ENCODE results near the gene CD84.
"Not testable (repeated sequence)": the region's sequence is repeated elsewhere in the genome, so short reads cannot be mapped to it uniquely, and the experiment has no call there.

Gene CD84, protein sequence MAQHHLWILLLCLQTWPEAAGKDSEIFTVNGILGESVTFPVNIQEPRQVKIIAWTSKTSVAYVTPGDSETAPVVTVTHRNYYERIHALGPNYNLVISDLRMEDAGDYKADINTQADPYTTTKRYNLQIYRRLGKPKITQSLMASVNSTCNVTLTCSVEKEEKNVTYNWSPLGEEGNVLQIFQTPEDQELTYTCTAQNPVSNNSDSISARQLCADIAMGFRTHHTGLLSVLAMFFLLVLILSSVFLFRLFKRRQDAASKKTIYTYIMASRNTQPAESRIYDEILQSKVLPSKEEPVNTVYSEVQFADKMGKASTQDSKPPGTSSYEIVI

GRCh38 chr1:160579216-160579701, at the start of gene CD84:
Gene CD84 (minus strand): TSS chr1:160579496. CDS start chr1:160579437, 59 bp downstream.
- DNase-seq (ENCODE audit: low read depth, low spot score) = no peak

DNA sequence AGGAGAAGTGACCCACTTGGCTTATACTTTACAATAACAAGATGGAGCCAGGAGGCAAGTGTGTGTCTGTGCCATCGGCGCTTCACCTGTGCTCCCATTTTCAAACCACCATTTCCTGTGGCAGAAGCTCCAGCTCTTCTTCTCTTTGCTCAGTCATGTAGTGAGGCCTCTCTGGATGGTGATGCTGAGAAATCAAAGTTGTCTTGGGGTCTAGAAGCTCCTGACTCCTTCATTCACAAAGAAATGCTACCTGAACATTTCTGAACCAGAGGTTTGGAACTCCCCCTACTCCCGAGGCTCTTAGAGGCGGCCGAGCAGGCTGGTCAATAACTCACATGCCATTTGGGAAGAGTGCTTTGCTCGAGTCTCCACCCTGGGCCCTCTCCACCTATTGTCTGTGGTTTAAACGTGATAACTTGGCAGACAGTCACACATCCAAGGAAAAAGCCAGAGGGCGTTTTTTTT, 49.5 kb upstream of the CD84 start:
- no peak for DNase-seq (ENCODE audit: low read depth, low spot score)

DNA sequence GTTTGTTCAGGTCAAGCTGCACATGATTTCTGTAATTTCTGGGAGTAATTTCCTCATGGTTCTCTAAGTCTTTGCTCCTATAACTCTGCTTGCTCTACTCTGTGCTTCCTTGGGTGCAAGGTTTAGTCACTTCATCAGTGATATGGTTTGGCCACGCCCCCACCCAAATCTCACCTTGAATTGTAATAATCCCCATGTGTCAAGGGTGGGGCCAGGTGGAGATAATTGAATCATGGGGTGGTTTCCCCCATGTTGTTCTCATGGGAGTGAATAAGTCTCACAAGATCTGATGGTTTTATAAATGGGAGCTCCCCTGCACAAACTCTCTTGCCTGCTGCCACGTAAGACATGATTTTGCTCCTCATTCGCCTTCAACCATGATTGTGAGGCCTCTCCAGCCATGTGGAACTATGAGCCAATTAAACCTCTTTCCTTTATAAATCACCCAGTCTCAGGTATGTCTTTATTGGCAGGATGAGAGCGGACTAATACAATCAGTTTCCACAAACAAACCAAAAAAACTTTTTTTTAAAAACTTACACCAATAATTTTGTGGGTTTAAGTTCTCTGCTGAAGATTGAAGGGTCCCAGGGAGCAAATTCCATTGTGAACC, 48.5 kb upstream of the CD84 start:
- not testable (repeated sequence) for DNase-seq (ENCODE audit: low read depth, low spot score)

DNA sequence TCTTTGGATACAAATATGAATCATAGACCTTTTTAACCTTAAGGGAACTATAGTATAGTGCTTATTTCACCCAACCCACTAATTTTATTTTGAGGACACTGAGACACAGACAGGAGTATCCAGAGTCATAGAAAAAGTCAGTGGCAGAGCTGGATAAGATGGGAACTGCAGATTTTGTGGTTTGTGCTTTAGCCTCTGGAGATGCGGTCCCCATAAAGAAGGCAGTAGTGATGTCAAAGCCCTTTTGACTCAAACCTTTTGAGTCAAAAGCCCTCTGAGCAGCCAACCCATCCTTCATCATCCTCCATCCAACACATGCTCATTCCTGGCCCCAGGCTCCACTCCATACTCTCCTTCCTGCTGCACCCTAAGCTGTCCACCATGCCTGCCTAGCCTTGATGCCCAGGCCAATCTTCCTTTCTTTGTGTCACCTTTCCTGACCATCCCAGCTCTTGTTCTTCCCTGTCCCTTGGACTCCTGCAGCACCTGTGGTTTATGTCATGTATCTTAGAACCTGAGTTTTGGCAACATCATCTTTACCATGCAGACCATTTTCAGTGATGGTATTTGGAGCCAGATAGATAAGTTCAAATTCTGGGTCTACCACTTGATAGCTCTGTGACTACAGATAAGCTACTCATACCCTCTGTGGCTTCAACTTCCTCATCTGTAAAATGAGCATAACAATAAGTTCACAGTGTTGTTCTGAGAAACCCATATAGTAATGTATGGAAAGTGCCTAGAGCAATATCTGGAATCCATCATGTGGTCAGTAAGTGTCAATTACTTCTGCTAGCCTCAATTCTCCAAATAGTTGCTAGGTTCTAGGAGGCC, 47.4 kb upstream of the CD84 start:
- DNase-seq (ENCODE audit: low read depth, low spot score) = no peak

DNA sequence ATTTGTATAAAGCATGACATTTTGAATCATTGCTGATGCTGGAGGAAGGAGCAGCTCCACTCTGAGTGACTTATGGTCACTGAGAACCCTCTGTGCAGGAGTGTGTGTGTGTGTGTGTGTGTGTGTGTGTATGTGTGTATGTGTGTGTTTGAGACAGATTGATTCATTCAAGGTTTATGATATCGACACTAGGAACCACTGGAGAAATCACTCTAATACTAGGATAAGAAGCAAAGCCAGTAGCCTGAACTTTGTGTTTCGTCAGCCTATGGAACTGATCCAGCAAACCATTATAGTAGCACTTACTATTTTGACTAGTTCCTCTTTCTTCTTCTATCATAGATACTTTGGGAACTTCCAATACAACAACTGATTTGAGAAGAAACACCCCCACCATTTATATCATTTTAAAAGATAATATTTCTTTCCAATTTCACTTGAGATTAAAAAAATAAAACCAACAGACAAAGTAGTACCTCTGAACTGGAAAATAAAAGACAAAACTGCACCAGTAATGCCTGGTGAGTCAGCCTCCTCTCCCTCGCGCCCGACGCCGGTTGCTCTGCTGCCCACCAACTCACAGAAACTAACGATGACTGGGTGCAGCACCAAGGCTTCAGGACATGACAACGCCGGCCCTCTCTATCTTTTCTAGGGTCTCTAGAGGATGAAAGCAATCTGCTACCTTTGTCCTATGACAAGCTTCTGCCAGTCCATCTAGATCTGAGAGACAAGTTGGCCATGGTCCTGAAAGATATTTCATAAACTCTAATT, 46.6 kb upstream of the CD84 start:
- DNase-seq (ENCODE audit: low read depth, low spot score) = no peak

GRCh38 chr1:160625321-160625720, 46.0 kb upstream of the CD84 start:
- no peak for DNase-seq (ENCODE audit: low read depth, low spot score)

DNA sequence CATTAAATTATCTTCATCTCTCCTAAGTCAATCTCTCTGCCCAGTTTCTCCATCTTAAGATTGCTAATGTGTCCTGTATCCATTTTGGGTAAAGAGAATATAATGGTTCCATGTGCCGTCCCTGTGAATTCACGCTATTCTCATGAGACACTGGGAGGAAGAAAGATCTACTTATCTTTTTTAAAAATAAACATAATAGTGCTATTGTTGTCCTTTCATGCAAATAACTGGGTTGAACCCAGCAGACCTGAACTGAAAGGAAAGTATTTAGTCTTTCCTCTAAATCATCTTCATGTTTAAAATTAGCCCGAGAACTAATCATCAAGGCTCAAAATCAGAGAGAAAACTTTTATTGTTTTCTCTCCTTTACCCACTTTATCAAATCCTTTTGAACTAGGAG, 45.2 kb upstream of the CD84 start:
- DNase-seq (ENCODE audit: low read depth, low spot score) = no peak

GRCh38 chr1:160623862-160624261, 44.6 kb upstream of the CD84 start:
- no peak for DNase-seq (ENCODE audit: low read depth, low spot score)

GRCh38 chr1:160623227-160623633, 43.9 kb upstream of the CD84 start:
- DNase-seq (ENCODE audit: low read depth, low spot score) = no peak

DNA sequence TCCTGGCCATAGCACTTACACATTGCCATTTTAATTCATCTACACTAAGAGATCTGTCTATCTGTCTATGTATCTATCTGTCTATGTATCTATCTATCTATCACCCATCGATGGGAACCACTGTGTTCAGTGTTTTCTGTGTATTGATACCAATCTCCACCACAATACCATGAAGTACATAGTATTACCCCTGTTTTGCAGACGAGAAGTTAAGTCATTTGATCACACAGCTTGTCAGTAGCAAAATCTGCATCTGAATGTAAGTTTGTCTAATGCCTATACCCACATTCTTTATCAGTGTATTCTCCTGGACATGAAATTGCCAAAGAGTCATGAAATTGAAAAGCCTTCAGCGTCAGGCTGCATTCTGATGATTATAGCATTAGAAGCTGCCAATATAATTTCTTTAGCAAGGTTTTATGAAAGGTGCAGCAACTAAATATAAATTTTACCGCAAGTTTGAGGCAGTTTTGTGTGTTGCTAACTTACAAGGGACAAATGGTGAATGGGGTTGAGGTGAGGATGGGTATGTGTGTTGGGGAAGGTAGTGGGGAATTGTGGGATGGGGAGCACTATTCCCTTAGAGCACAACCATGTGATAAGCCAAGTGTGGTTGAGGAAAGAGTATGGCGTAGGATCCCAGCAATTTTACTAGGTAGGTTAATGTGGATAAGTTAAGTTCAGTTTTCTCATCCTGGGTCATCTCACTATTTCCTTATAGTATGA, 43.4 kb upstream of the CD84 start:
- DNase-seq (ENCODE audit: low read depth, low spot score) = no peak

GRCh38 chr1:160621633-160622413, 42.5 kb upstream of the CD84 start:
- no peak for DNase-seq (ENCODE audit: low read depth, low spot score)

DNA sequence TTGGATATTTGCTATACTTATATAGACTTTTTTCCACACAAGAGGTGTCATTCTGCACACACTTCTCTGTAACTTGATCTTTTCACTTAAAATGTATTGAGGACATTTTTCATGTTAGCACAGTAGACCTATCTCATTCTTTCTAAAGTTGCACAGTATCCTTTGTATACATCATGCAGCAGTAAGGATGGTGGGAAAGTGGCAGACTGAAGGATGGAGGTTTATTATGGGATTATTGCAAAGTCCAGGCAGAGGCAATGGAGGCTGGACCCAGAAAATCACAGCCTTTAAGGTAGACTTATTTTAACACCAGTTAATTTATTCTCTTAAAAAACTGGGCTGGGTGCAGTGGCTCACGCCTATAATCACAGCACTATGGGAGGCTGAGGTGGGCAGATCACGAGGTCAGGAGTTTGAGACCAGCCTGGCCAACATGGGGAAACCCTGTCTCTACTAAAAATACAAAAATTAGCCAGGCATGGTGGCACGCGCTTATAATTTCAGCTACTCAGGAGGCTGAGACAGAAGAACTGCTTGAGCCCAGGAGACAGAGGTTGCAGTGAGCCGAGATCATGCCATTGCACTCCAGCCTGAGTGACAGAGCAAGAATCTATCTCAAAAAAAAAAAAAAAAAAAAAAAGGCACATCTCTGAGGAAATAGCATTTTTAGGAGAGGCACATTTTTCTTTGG, 41.8 kb upstream of the CD84 start:
- no peak for DNase-seq (ENCODE audit: low read depth, low spot score)

GRCh38 chr1:160619742-160620277, 40.5 kb upstream of the CD84 start:
- DNase-seq (ENCODE audit: low read depth, low spot score) = no peak

- DNase-seq (ENCODE audit: low read depth, low spot score) = no peak
These were observed 39.5 kb upstream of the CD84 start for GRCh38 chr1:160618763-160619274.

DNA sequence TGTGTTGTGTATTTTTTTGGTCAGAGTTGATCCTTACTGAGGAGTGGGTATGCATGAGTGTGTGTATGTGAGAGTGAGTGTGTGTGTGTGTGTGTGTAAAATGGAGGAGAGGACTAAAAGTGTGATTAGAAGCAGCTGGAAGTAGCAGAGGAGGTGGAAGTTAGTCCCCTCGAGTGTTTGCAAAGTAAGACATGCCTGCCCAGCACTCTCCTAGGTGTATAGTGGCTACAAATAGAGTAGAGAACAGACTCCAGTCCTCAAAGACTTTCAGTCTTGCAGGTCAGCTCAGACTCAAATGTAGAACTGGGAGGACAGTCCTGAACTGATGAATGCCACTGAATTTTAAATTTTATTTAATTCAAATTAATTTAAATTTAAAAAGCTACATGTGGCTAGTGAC, 39.0 kb upstream of the CD84 start:
- DNase-seq (ENCODE audit: low read depth, low spot score) = no peak

DNA sequence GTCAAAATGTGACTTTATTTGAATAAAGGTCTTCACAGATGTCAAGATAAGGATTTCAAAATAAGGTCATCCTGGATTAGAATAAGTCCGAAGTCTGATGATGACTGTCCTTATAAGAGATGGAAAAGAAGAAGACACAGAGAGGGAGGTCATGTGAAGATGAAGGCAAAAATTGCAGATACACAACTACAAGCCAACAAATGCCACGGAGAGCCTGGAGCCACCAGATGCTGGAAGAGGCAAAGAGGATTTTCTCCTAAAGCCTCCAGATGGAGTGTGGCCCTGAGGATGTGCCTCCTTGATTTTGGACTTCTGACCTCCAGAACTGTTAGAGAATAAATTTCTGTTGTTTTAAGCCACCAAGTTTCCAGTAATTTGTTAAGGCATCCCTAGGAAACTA, 36.4 kb upstream of the CD84 start:
- DNase-seq (ENCODE audit: low read depth, low spot score) = no peak

DNA sequence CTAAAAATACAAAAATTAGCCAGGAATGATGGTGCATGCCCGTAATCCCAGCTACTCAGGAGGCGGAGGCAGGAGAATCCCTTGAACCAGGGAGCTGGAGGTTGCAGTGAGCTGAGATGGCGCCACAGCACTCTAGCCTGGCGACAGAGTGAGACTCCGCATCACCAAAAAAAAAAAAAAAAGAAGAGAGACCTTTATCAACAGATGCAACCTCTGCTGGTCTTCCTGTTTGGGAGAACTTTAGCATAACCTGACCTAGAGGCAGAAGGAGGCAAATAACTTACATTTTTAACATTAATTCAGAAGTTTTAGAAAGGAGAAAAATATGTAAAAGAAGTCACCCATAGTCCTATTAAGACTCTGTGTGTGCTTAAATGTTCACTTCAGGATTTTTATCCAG, 35.1 kb upstream of the CD84 start:
- DNase-seq (ENCODE audit: low read depth, low spot score) = no peak

DNA sequence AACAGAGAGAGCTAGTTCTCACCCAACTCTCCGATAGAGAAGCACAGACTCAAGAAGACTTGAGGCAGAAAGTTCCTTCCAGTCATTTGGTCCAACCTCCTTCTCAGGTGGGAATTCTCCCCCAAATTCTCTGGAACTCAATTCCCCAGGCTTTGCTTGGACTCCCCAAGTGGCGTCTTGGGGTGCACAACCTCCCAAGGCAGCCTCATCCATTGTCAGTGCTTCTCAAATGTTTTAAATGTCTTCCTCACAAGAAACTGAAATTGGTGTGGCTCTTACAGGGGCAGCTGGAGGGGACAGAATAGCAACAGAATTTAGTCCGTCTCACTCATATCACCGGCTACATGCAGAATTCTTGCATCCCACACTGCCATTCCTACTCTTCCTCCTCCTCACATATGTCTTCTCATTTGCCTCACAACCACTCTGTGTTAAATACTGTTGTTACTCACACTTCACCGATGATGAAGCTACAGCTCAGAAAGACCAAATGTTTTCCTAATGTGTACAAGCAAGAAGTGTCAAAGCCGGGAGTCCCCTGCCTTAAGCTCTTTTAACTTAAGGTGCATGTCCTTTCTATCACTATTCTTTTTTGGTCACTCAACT, 33.4 kb upstream of the CD84 start:
- DNase-seq (ENCODE audit: low read depth, low spot score) = no peak

Data from iPS DF 19.7 (cell line).